Measurements from ENCODE around the gene MAD1L1. TPM values are rescaled to one million over a fixed set of nuclear protein-coding genes. Genes with fewer than 3 reads are reported as not detected.

The MAD1L1 gene
- total RNA-seq, 2 experiments from 2014 or later: 157 to 160 TPM

- H3K27me3 Mint-ChIP-seq: no peaks in the 10 kb centered on the region
- intact Hi-C loops (cut with DNase I, micrococcal nuclease): no loop called here
These were observed 84.6 kb downstream of the MAD1L1 start for GRCh38 chr7:2148189-2148588.

GRCh38 chr7:2146676-2147472 is 85.9 kb downstream of the MAD1L1 start:
- Histone ChIP-seq H3K4me3 (ENCODE audit: low read length) (no peak overlapping the region), H3K9me3 (ENCODE audit: control insufficient read depth in 1 of 2, insufficient read depth in 1 of 2, low read length in 2 of 2) (peaks cover 0 to 7% of the 10 kb centered on the region in 2 experiments), H3K27me3 (ENCODE audit: control insufficient read depth in 1 of 2, insufficient read depth in 2 of 2, low read length in 2 of 2) (no peaks in the 10 kb centered on the region), H3K27ac (ENCODE audit: low read depth in 1 of 2, low read length in 2 of 2) (no peak overlapping the region), H3K36me3 (ENCODE audit: insufficient read depth, low read length) (peaks cover 28% of the 10 kb centered on the region), H3K4me1 (ENCODE audit: insufficient read depth, low read length) (no peaks in the 10 kb centered on the region)
- H3K9me3 Mint-ChIP-seq: no peaks in the 10 kb centered on the region
- H3K36me3 Mint-ChIP-seq (ENCODE audit: low read depth): peaks cover 30% of the 10 kb centered on the region
- TF ChIP-seq CTCF (IDR thresholded peaks at IDR 0.05): no peak
- no peak overlapping the region for H3K4me3 Mint-ChIP-seq
- intact Hi-C loops (cut with DNase I, micrococcal nuclease): no loop called here
- POLR2A ChIA-PET: no interaction called here
- H3K4me1 Mint-ChIP-seq (ENCODE audit: low read depth): no peaks in the 10 kb centered on the region
- CTCF ChIA-PET: no interaction called here
- ATAC-seq (ENCODE audit: poor library complexity) (no peak), DNase-seq (no peak)
- H3K27me3 Mint-ChIP-seq: no peaks in the 10 kb centered on the region
- H3K27ac Mint-ChIP-seq: no peak overlapping the region

More at GRCh38 chr7:2148189-2148588, 84.6 kb downstream of the MAD1L1 start:
- ChIA-PET CTCF (no interaction called here), POLR2A (no interaction called here)
- Mint-ChIP-seq H3K4me1 (ENCODE audit: low read depth) (no peaks in the 10 kb centered on the region), H3K9me3 (no peaks in the 10 kb centered on the region), H3K27ac (no peak overlapping the region), H3K4me3 (no peak overlapping the region), H3K36me3 (ENCODE audit: low read depth) (peaks cover 26% of the 10 kb centered on the region)
- no peak for TF ChIP-seq CTCF (IDR thresholded peaks at IDR 0.05)
- Histone ChIP-seq H3K36me3 (ENCODE audit: insufficient read depth, low read length) (peaks cover 25% of the 10 kb centered on the region), H3K27ac (ENCODE audit: low read depth in 1 of 2, low read length in 2 of 2) (no peak overlapping the region), H3K4me3 (ENCODE audit: low read length) (no peak overlapping the region), H3K27me3 (ENCODE audit: control insufficient read depth in 1 of 2, insufficient read depth in 2 of 2, low read length in 2 of 2) (no peaks in the 10 kb centered on the region), H3K9me3 (ENCODE audit: control insufficient read depth in 1 of 2, insufficient read depth in 1 of 2, low read length in 2 of 2) (peaks cover 0 to 7% of the 10 kb centered on the region in 2 experiments), H3K4me1 (ENCODE audit: insufficient read depth, low read length) (no peaks in the 10 kb centered on the region)
- DNase-seq (no peak), ATAC-seq (ENCODE audit: poor library complexity) (no peak)

- H3K27ac Mint-ChIP-seq: no peak overlapping the region
- H3K4me1 Mint-ChIP-seq (ENCODE audit: low read depth): no peaks in the 10 kb centered on the region
- H3K4me3 Mint-ChIP-seq: no peak overlapping the region
- no peaks in the 10 kb centered on the region for H3K4me1 ChIP-seq (ENCODE audit: insufficient read depth, low read length)
- intact Hi-C loops (cut with DNase I, micrococcal nuclease): no loop called here
- no peaks in the 10 kb centered on the region for H3K27me3 ChIP-seq (ENCODE audit: control insufficient read depth in 1 of 2, insufficient read depth in 2 of 2, low read length in 2 of 2)
- POLR2A ChIA-PET: no interaction called here
- CTCF ChIA-PET: no interaction called here
- peaks cover 28% of the 10 kb centered on the region for H3K36me3 ChIP-seq (ENCODE audit: insufficient read depth, low read length)
- H3K9me3 ChIP-seq (ENCODE audit: control insufficient read depth in 1 of 2, insufficient read depth in 1 of 2, low read length in 2 of 2): peaks cover 0 to 7% of the 10 kb centered on the region in 2 experiments
- H3K4me3 ChIP-seq (ENCODE audit: low read length): no peak overlapping the region
- no peaks in the 10 kb centered on the region for H3K27me3 Mint-ChIP-seq
- H3K27ac ChIP-seq (ENCODE audit: low read depth in 1 of 2, low read length in 2 of 2): no peak overlapping the region
- peaks cover 30% of the 10 kb centered on the region for H3K36me3 Mint-ChIP-seq (ENCODE audit: low read depth)
- ATAC-seq (ENCODE audit: poor library complexity) (no peak), DNase-seq (no peak)
- no peak for TF ChIP-seq CTCF (IDR thresholded peaks at IDR 0.05)
- H3K9me3 Mint-ChIP-seq: no peaks in the 10 kb centered on the region
These were observed 86.7 kb downstream of the MAD1L1 start for GRCh38 chr7:2145835-2146580.
